Heart left ventricle (tissue), 13 donors: ENCODE results near the gene TMEM238.

ENCODE experiments used
- POLR2A ChIP-seq, 2 donors: fragments of 450-650 bp; IDR thresholded peaks; one replicate each; pipeline ENCODE4 v1.6.1; 2017; ENCODE audit warnings: antibody characterized with exemption in 2 of 2, mild to moderate bottlenecking in 2 of 2, moderate library complexity in 2 of 2
- TF ChIP-seq, protein P1 (sequence below), 12 donors: fragments of 200-600 bp; sonication (generic) in 4 of 12; IDR thresholded peaks; one replicate each; pipeline versions ENCODE4 v1.5.0 to v1.8.0; 2018 to 2022; ENCODE audit warnings: antibody characterized with exemption in 12 of 12, mild to moderate bottlenecking in 5 of 12
- donor health status: ischemic (EF 13 %, LVEDD 7.1; RV severe dilation, severe dysfunction).
- donor health status: DM: no; HTN: yes; CAD: no.
- donor health status: DM: no; HTN: no; CAD: no.
- donor health status: ischemic (EF 25% LVEDD 6.9; RV normal size, moderate dysfunction).
- donor health status: ischemic (EF 25% LVEDD 5.7; RV mildly dilated, moderate dysfunction).
- donor health status: ischemic (EF 35%, LVEDD 5.7; RV mildly dilated, moderate dysfunction).
- donor health status: nonischemic (EF 11% LVEDD 7.7; RV severe dilation, severe dysfunction).
- donor health status: DM: yes; HTN: yes; CAD: no.
- donor health status: PGD.
- donor health status: ischemic (EF 29% LVEDD 5.4; RV normal size, mild dysfunction).
- donor health status: nonischemic (EF 23%, LVEDD 6.1; RV moderate dilation, normal function).

DNA sequence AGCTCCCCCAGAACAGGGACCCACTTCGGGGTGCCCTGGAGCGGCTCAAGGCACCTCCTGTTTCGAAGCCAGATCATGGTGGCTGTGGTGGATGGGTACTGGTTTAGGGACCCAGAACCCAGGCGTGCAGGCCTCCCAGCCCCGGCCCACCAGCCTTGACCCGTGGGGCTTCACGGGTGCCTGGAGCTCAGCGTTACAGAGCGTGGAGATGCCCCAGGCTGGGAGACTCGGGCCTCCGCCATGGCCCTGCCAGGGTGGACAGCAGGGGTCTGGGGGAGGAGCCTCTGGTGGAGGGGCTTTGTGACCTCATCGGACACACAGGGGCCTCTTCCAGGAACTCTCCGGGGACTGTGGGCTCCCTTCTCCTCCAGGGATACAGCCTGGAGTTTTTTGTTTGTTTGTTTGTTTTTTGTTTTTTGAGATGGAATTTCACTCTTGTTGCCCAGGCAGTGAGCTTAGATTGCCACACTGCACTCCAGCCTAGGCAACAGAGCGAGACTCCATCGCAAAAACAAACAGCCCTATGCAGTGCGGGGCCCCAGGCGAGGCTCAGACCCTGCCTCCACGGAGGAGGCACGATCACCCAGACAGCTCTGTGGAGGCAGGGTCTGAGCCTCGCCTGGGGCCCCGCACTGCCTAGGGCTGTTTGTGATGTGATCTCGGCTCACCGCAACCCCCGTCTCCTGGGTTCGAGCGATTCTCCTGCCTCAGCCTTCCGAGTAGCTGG, 20.9 kb downstream of the TMEM238 start, which contains the start of gene GARIN5B:
- TF ChIP-seq, protein P1, sequence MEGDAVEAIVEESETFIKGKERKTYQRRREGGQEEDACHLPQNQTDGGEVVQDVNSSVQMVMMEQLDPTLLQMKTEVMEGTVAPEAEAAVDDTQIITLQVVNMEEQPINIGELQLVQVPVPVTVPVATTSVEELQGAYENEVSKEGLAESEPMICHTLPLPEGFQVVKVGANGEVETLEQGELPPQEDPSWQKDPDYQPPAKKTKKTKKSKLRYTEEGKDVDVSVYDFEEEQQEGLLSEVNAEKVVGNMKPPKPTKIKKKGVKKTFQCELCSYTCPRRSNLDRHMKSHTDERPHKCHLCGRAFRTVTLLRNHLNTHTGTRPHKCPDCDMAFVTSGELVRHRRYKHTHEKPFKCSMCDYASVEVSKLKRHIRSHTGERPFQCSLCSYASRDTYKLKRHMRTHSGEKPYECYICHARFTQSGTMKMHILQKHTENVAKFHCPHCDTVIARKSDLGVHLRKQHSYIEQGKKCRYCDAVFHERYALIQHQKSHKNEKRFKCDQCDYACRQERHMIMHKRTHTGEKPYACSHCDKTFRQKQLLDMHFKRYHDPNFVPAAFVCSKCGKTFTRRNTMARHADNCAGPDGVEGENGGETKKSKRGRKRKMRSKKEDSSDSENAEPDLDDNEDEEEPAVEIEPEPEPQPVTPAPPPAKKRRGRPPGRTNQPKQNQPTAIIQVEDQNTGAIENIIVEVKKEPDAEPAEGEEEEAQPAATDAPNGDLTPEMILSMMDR (IDR thresholded peaks at IDR 0.05): no peak
- TF ChIP-seq POLR2A (IDR thresholded peaks at IDR 0.05): no peak
